Measurements from ENCODE around the gene FAM3A. TPM values are rescaled to one million over a fixed set of nuclear protein-coding genes. Genes with fewer than 3 reads are reported as not detected.

Gene FAM3A
- total and polyA plus RNA-seq, 2 experiments from 2014 or later: 35.7 to 43.6 TPM

- 0% methylated on average over 5 to 21 of the region's 71 CpGs for whole genome bisulfite sequencing, 2 experiments (ENCODE audit: low coverage in 1 of 2, low lambda C conversion rate in 2 of 2, missing lambda C conversion rate in 2 of 2)
- H3F3A ChIP-seq (ENCODE audit: insufficient read depth): no peaks in the 10 kb centered on the region
- peak within 1 kb of the TSS; percentile 99 for H3K27ac ChIP-seq
- no peak for TF ChIP-seq EZH2phosphoT487 (IDR thresholded peaks at IDR 0.05; ENCODE audit: insufficient read depth, low read depth)
- no peak for TF ChIP-seq EZH2 (IDR thresholded peaks at IDR 0.05; ENCODE audit: insufficient read depth, poor library complexity, severe bottlenecking)
- H3K9ac ChIP-seq: peak within 1 kb of the TSS; percentile 99
- H3K4me2 ChIP-seq (ENCODE audit: unreplicated experiment): peak within 1 kb of the TSS; percentile 81
- H3K79me2 ChIP-seq (ENCODE audit: insufficient read depth): peaks cover 15% of the 10 kb centered on the region
- H2AFZ ChIP-seq: peak within 1 kb of the TSS; percentile 90
- no peaks in the 10 kb centered on the region for H3K27me3 ChIP-seq (replicated peaks; ENCODE audit: insufficient read depth)
- H3K4me3 ChIP-seq: peak within 1 kb of the TSS; percentile 81
- H3K4me1 ChIP-seq (ENCODE audit: insufficient read depth): no peaks in the 10 kb centered on the region
- H4K20me1 ChIP-seq (ENCODE audit: insufficient read depth): no peaks in the 10 kb centered on the region
- no peaks in the 10 kb centered on the region for H3K9me2 ChIP-seq (ENCODE audit: insufficient read depth)
- peak; percentile 94 for DNase-seq
- in situ Hi-C loops (cut with MboI): no loop called here
- no peaks in the 10 kb centered on the region for H3K36me3 ChIP-seq (ENCODE audit: low read depth)
- no peaks in the 10 kb centered on the region for H3K9me3 ChIP-seq (ENCODE audit: low read depth)
These were observed 25.5 kb downstream of the FAM3A start, which contains the start of gene SLC10A3 for GRCh38 chrX:154490414-154491083. Gene SLC10A3, minus strand, starts transcription at chrX:154490629. Its CDS starts 1,689 bp downstream, at chrX:154488940.

GRCh38 chrX:154490021-154490413 lies 26.0 kb downstream of the FAM3A start:
- Histone ChIP-seq H2AFZ (peak overlapping the region; percentile 53; the same call in 1 of the 2 replicates), H3K4me1 (ENCODE audit: insufficient read depth) (no peaks in the 10 kb centered on the region), H3K27ac (peak overlapping the region; percentile 99), H3K4me3 (peak overlapping the region; percentile 81), H3K4me2 (ENCODE audit: unreplicated experiment) (peak overlapping the region; percentile 78), H3K79me2 (ENCODE audit: insufficient read depth) (peaks cover 21% of the 10 kb centered on the region), H3F3A (ENCODE audit: insufficient read depth) (no peaks in the 10 kb centered on the region), H3K36me3 (ENCODE audit: low read depth) (no peaks in the 10 kb centered on the region), H3K9me2 (ENCODE audit: insufficient read depth) (no peaks in the 10 kb centered on the region), H3K27me3 (replicated peaks; ENCODE audit: insufficient read depth) (no peaks in the 10 kb centered on the region), H3K9ac (peak overlapping the region; percentile 99), H4K20me1 (ENCODE audit: insufficient read depth) (no peaks in the 10 kb centered on the region), H3K9me3 (ENCODE audit: low read depth) (no peaks in the 10 kb centered on the region)
- TF ChIP-seq EZH2 (IDR thresholded peaks at IDR 0.05; ENCODE audit: insufficient read depth, poor library complexity, severe bottlenecking): no peak
- no peak for TF ChIP-seq EZH2phosphoT487 (IDR thresholded peaks at IDR 0.05; ENCODE audit: insufficient read depth, low read depth)
- DNase-seq: peak; percentile 66
- WGBS, 2 experiments (ENCODE audit: low coverage in 1 of 2, low lambda C conversion rate in 2 of 2, missing lambda C conversion rate in 2 of 2): 2 to 18% methylated on average over 3 to 17 of the region's 19 CpGs
- in situ Hi-C loops (cut with MboI): no loop called here

GRCh38 chrX:154489182-154489581 lies 26.9 kb downstream of the FAM3A start:
- Histone ChIP-seq H3K79me2 (ENCODE audit: insufficient read depth) (peaks cover 27% of the 10 kb centered on the region), H3K9me3 (ENCODE audit: low read depth) (no peaks in the 10 kb centered on the region), H3K9me2 (ENCODE audit: insufficient read depth) (no peaks in the 10 kb centered on the region), H3K27me3 (replicated peaks; ENCODE audit: insufficient read depth) (no peaks in the 10 kb centered on the region), H3K4me2 (ENCODE audit: unreplicated experiment) (peak overlapping the region; percentile 78), H2AFZ (no peak overlapping the region), H3F3A (ENCODE audit: insufficient read depth) (no peaks in the 10 kb centered on the region), H3K27ac (peak overlapping the region; percentile 99; the same call in 1 of the 2 replicates), H3K4me3 (peak overlapping the region; percentile 81), H3K4me1 (ENCODE audit: insufficient read depth) (no peaks in the 10 kb centered on the region), H4K20me1 (ENCODE audit: insufficient read depth) (no peaks in the 10 kb centered on the region), H3K36me3 (ENCODE audit: low read depth) (no peaks in the 10 kb centered on the region), H3K9ac (peak overlapping the region; percentile 99)
- in situ Hi-C loops (cut with MboI): no loop called here
- WGBS, 2 experiments (ENCODE audit: low coverage in 1 of 2, low lambda C conversion rate in 2 of 2, missing lambda C conversion rate in 2 of 2): 90 to 93% methylated on average over 2 to 4 of the region's 4 CpGs
- no peak for DNase-seq
- TF ChIP-seq EZH2 (IDR thresholded peaks at IDR 0.05; ENCODE audit: insufficient read depth, poor library complexity, severe bottlenecking): no peak
- no peak for TF ChIP-seq EZH2phosphoT487 (IDR thresholded peaks at IDR 0.05; ENCODE audit: insufficient read depth, low read depth)

GRCh38 chrX:154488336-154489075 lies 27.5 kb downstream of the FAM3A start:
- Histone ChIP-seq H3K9me2 (ENCODE audit: insufficient read depth) (no peaks in the 10 kb centered on the region), H3K9ac (no peak overlapping the region), H3K27ac (no peak overlapping the region), H3K79me2 (ENCODE audit: insufficient read depth) (peaks cover 27% of the 10 kb centered on the region), H3F3A (ENCODE audit: insufficient read depth) (no peaks in the 10 kb centered on the region), H3K4me3 (peak overlapping the region; percentile 81; the same call in 1 of the 2 replicates), H3K4me2 (ENCODE audit: unreplicated experiment) (no peak overlapping the region), H2AFZ (no peak overlapping the region), H3K4me1 (ENCODE audit: insufficient read depth) (no peaks in the 10 kb centered on the region), H3K27me3 (replicated peaks; ENCODE audit: insufficient read depth) (no peaks in the 10 kb centered on the region), H3K36me3 (ENCODE audit: low read depth) (no peaks in the 10 kb centered on the region), H4K20me1 (ENCODE audit: insufficient read depth) (no peaks in the 10 kb centered on the region), H3K9me3 (ENCODE audit: low read depth) (no peaks in the 10 kb centered on the region)
- no peak for TF ChIP-seq EZH2 (IDR thresholded peaks at IDR 0.05; ENCODE audit: insufficient read depth, poor library complexity, severe bottlenecking)
- WGBS, 2 experiments (ENCODE audit: low coverage in 1 of 2, low lambda C conversion rate in 2 of 2, missing lambda C conversion rate in 2 of 2): 86% methylated on average over 7 to 11 of the region's 20 CpGs
- DNase-seq: no peak
- in situ Hi-C loops (cut with MboI): no loop called here
